Glomerular endothelial cell (primary cell): ENCODE results near the gene CCDC73. TPM values are rescaled to one million over a fixed set of nuclear protein-coding genes. Genes with fewer than 3 reads are reported as not detected.
"Not testable (repeated sequence)": the region's sequence is repeated elsewhere in the genome, so short reads cannot be mapped to it uniquely, and the experiment has no call there.

ENCODE experiments used
- DNase-seq: peaks from one replicate; pipeline ENCODE4 v3.0.0-alpha.2; 2011; ENCODE audit warnings: low read depth, low spot score; ENCODE audit errors: extremely low read depth
- total RNA-seq: library from RNA; depleted of rRNA; stranded (reverse); fragments of >200 nt; gene quantifications from 2 replicates; pipeline ENCODE4 v1.2.3, GENCODE V29; 2015

Gene CCDC73
- total RNA-seq, 1 donor from 2014 or later, result not detected

- DNase-seq, result no peak
Measured at GRCh38 chr11:32602657-32603415, 191.6 kb downstream of the CCDC73 start.

DNA sequence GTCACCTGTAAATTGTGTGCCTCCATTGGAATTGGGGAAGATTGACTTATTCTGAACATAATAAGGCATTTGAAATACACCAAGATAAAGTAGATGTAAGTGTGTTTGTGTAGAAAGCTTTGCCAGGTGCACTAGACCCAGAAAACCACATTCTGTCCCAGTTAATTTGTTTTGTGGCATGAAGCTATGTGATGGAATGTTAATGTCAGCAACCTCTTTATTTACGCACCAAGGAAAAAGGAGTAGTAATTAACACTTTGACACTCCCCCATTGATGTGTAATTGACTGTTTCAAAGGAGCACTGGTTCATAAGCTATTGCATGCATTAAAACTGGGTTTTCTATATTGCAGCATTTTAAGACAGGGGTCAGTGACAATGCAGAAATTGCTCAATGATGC is 196.5 kb downstream of the CCDC73 start:
- DNase-seq, result no peak

GRCh38 chr11:32596114-32596513 is 198.3 kb downstream of the CCDC73 start:
- DNase-seq, result not testable (repeated sequence)

- no peak for DNase-seq
Measured at GRCh38 chr11:32594272-32594671, 200.2 kb downstream of the CCDC73 start.

- DNase-seq, result no peak
Measured at GRCh38 chr11:32586576-32587190, 207.8 kb downstream of the CCDC73 start.

DNA sequence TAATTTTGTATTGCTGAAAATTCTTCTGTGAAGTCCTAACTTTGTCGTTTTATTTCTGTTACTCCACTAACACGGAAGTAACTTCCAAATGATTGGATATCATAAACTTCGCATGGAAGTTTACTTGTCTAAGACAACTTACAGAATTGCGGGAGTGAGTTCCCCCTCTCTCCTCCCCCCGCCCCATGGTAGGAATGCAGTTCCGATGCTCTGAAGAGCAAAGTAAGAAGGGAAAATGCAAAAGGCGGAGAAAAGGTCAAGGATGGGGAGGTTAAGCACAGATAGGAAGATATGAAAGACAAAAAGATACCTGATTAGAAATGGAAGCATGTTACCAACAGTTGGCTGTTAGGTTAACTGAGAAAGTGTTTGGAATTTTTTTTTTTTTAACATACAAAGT is 209.5 kb downstream of the CCDC73 start:
- DNase-seq, result no peak

GRCh38 chr11:32583459-32584271 is 210.8 kb downstream of the CCDC73 start, which contains the start of gene EIF3M:
EIF3M (plus strand) TSS chr11:32583831; CDS start chr11:32583888, 57 bp downstream.
- DNase-seq, result peak; percentile 48

DNA sequence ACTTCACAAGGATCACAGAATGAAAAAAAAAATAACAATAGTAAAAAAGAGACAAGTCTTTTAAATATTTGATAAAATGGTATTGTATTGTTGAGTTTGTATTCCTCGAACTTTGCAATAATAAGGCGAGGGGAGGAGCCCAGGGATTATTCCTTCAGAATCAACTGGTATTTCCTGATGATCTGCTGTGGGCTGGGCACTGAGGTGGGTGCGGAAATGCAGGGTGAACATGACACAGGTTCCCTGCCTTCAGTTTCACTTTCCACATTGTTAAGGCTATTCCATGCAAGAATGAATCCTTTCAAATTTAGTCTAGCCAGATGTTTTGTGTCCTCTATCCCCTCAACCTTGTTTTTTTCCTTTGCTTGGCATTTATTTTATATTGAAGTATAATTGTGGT is 212.9 kb downstream of the CCDC73 start:
- no peak for DNase-seq

DNA sequence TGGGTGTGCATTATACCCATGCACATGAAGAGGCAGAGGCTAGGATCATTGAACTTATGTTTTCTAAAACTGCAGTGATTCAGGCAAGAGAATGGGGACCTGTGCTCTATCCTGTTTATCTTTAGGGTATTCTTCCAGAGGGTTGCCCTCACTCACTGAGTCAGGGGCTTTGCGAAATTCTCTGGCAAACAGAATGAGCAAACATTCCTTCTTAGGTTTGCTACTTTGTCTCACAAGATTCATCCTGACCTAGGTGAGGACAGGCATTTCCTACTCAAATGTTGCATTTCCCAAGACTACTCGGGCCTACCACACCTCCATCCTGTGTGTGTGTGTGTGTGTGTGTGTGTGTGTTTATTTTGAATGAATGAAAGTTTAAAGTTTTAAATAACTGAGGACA is 213.5 kb downstream of the CCDC73 start:
- DNase-seq, result no peak

DNA sequence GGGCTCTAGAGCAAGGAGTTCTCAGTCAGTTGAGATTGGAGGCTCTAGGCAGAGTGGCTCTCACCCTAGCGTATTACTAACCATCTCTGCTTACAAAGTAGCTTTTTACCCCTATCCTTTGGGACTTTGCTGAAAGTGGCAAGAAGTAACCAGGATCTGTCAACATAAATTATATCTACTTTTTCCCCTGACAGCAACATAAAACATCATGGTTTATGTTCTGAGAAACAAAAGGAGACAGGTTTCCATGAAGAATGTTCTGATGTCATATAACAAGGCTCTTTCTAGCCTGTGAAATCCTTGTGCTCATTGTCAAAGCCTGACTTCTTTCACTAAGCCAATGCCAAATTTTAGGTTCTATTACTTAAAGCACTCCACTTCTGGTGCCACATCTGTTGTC is 218.0 kb downstream of the CCDC73 start:
- no peak for DNase-seq

DNA sequence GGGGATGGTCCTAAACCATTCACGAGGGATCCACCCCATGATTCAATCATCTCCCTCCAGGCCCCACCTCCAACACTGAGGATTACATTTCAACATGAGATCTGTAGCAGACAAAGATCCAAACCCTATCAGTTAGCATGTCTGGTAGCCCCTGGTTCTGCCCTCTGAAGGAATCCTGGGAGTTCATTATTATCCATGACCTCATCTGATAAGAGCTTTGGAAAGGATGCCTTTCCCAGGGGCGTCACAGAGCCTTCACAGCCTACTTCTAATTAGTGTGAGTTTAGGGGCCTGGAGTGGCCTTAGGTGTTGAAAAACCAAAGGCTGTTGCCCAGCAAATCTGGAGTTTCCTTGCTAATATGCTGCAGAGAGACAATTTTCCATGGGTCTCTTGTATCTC is 219.4 kb downstream of the CCDC73 start:
- DNase-seq, result no peak

GRCh38 chr11:32574421-32574820 is 220.0 kb downstream of the CCDC73 start:
- DNase-seq, result no peak

DNA sequence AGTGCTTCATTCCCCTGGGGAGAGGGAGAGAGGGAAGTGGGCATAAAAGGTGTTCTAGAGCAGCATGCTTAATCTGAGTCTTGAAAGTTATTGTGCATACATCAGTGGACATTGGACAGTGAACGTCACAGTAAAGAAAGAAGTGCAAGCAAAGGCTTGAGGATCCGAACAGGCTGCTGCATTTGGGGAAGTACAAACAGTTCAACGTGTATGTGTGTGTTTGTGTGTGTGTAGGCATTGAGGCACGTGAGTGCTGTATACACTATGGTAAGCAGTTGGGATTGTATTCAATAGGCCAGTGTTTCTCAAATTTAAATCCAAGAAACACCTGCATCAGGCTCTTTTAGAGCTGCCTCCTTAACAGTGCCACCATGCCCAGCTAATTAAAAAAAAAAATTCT is 221.2 kb downstream of the CCDC73 start:
- DNase-seq, result no peak

GRCh38 chr11:32571039-32571438 is 223.4 kb downstream of the CCDC73 start:
- DNase-seq, result no peak

GRCh38 chr11:32569313-32569881 is 225.1 kb downstream of the CCDC73 start:
- no peak for DNase-seq

- DNase-seq, result no peak
Measured at GRCh38 chr11:32567154-32567553, 227.3 kb downstream of the CCDC73 start.

GRCh38 chr11:32566517-32566916 is 227.9 kb downstream of the CCDC73 start:
- DNase-seq, result no peak

DNA sequence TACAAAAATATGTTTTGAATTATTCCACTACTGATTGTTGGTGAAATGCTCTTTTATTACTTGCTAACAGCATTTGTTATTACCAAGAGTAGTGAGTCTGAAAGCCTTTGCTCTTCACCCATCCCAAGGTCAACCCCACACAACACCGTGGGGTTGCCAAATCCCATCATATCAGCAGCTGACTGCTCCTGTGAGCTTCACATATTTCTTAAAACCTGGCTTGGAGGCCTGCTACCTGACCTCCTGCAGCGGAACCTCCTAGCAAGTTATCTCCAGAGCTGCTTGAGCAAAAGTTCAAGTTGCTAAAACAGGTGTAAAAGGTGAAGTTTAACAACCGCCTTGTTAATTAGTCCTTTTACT is 230.9 kb downstream of the CCDC73 start:
- DNase-seq, result no peak

DNA sequence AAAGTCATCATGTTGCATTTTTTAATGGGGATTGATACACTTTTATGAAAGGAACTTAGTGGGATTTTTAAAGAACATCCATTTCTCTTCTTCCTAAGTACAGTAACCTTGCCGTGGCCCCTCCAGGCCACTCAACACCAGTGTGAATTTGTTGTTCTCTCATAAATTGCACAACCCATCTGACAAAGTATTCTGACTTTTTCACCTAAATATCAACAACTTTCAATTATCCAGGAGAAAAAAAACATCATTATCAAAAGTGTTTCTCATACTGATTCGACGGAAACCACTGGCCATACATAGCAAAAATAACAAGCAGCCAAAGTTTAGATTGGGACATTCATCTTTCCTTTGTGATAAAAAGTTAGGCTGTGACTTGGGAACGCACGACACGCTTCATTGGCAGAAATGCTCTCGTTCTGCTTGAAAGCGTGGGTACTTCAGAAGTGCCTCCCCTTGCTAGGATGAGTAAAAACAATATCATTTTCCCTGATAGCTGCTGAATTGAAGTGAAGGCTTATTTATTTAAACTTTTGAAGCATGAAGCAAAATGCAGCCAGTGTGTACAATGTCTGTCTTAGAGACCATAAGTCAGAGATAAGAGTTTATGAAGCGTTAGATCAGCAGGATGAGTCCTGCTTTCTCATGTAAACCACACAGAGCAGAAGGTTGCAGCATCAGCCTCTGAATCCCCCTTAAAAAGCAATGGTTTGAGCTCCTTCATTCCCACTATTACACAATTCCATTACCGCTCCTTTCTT is 231.4 kb downstream of the CCDC73 start:
- DNase-seq, result no peak

DNA sequence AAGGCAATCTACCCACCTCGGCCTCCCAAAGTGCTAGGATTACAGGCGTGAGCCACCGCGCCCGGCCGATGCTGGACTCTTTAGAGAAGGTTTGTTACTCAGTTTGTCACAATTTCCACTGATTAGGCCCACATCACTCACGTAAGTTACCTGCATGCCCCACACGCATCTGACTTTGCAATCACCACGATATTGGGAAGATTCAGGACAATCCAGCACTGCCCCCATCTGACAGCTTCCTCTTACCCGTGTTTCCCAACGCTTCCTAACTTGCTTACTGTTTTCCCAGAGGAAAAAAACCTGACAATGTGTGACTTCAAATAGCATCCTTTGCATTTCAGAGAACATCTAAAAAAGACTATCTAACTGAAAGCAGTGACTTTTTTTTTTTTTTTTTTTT is 232.6 kb downstream of the CCDC73 start:
- no peak for DNase-seq

DNA sequence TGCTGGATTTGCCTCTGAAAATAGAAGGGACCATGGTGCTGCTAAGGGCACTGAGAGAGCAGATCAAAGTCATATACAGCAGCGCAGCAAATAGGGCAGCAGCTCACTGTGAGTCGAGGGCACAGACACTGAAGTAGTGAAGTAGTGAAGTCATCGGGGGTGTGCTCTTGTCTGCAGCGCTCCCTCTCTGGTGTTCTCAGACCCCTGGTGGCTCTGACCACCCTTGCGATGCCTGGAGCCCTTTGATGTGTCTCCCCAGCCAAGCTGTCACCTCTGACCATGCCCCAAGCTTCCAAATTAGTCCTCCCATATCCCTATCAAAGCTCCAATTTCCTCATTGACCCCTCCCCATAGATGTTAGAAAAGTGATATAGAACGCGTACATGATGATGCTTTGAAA is 238.6 kb downstream of the CCDC73 start:
- DNase-seq, result no peak
